Activated T-cell treated with anti-CD3 and anti-CD28 coated beads, Interleukin-2, amount 50 U/mL, for 1 hour (primary cell): Measurements from ENCODE around the gene GIMAP8.
"Not testable (repeated sequence)": the region's sequence is repeated elsewhere in the genome, so short reads cannot be mapped to it uniquely, and the experiment has no call there.

Experiments used
- DNase-seq: peaks from one replicate; pipeline ENCODE4 v3.0.0-alpha.2; 2020

Gene GIMAP8

DNA sequence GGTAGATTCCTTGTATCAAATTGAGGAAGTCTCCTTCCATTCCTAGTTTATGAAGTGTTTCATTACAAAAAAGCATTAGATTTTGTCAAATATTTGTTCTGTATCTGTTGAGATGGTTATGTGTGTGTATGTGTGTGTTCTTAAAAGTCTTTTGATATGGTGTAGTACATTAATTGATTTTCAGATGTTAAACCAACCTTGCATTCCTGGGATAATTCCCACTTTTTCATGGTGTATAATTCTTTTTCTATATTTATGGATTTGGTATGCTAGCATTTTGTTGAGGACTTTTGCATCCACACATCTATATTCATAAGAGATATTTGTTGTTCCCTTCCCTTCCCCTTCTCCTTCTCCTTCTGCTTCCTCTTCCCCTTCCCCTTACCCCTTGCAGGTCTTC is 8.9 kb upstream of the GIMAP8 start:
- DNase-seq = no peak

DNA sequence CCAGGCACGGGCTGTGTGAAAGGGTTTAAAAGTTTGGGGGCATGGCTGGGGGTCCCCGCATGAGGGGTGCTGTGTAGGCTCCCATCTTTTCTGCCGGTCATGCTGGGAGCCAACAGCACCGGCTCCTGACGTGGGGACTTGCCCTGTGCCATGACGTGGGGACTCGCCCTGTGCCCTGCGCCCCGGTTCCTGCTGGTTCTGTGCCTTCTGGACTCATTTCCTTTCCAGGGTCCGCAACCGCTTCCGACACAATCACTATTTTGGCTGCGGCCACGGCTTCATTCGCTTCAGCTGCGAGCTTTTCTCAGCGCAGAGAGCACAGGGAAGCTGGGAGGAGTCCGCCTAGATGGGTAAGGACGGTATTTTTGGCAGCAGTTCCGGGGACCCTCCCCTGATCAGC is 7.6 kb upstream of the GIMAP8 start:
- no peak for DNase-seq

DNA sequence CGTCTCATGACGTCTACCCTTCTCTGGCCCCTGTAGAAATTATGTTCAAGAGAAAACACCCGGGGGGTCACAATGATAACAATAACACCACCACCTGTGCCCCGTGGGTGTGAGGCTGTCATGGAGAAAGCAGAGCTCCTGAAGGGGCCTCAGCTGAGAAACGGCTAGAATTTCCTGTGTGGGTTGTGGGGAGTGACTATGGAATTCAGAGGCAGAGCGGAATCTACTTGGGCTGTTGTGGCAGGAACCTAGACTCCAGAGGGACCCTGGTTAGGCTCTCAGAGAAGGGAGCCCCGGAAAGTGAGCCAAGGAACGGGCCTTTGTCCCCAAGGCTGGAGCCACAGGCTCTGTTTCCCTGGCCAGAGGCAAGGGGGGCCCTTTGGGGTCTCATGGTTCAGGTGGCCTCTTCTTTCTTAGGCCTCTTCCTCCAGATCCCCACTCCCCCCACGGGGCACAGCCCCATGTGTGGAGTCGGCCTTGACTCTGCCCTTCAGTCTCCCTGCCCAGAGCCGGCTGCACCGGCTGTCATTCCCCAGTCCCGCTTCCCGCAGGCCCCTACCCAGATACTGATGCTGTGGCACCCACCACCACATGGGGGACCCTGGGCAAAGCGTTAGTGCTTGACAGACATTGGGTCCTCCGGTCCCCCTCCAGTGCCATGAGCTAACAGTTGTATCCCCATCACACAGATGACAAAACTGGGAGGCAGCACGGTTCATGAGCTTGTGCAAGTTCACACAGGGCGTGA is 6.5 kb upstream of the GIMAP8 start:
- no peak for DNase-seq

DNA sequence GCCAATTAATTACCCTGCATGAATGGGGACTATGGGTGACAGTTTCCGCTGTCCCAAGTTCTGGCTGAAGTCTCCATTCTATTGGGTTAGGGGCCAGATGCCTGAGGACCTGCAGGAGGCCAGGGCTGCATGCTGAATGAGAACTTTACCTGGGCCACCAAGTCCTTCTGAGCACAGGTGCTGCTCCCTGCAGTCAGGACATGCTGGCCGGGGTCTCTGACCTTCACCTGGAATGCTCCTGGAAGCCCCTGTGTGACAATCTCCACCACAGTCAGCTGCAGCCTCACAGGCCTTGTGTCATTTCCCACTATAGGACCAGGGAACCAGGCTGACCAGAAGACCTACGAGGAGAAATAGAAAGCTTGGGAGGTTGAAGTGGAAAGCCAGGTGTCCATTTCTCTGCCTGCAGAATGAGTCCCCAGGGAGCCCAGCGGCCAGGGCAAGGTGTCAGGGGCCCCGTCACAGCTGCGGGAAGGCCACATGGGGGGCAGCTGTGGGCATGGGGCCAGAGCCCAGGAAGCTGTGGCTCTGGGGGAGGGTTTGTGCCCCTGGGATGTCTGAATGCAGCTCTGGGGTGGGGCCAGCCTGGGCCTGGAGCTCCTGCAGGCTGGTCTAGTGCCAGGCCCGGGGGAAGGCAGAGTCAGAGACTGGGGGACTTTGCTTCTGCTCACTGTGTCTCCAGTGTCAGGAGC is 5.6 kb upstream of the GIMAP8 start:
- DNase-seq = no peak

DNA sequence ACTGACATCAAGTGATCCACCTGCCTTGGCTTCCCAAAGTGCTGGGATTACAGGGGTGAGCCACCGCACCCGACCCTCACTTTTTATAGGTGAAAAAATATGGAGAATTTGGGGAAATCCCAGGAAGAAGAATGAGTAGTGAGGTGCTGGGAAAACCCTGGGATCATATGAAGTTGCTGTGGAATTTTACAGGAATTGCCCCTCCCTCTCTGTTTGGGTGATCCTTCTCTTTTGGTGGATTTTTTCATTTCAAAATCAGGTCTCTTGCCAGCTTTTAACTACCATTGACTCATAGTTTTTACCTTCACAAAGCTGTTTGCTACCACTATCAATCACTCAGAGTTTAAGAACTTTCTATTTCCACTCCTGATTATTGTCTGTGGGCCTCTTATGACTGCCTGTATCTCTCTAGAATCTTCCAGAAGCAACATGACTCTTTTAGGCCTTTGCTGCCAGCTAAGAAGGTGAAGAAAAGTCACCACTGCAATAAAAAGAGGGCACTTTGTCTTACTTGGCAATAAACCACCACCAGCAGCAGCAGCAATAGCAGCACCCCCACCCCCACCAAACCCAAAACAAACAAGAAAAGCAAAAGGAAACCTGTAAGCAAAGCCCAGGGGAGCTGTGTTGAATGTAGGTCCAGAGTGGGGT is 4.0 kb upstream of the GIMAP8 start:
- no peak for DNase-seq

DNA sequence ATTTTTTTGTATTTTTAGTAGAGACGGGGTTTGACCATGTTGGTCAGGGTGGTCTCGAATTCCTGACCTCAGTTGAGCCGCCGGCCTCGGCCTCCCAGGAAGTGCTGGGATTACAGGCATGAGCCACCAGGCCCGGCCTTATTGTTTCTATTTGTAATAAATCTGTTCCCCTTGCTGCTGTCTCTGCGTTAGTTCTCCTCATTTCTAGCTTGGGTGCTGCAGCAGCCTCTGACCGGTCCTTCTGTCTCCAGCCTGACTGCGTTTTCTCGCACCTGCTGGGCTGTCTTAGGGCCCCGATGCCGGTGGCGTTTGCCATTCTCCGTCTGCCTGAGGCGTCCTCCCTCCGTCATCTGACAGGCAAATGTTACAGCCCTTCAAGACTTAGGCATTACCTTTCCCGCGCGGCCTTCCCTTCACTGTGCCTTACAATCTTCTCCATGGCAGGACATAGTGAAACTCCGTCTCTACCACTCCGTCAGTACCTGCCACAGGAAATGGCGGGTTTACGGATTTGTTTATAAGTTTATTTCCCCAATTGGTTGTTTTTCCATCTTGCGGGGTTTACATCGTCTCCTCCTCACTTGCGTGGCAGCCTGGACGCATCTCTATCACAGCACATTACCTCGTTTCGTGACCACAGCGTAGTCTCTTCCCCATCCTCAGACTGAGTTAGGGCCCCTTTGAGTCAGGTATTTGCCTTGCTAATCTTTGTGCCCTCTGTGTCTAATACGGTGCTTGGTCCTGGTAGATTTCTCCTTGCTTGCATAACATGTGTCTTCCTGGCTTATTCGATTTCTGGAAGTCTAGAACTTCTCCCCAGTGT is 2.3 kb upstream of the GIMAP8 start:
- DNase-seq = no peak

DNA sequence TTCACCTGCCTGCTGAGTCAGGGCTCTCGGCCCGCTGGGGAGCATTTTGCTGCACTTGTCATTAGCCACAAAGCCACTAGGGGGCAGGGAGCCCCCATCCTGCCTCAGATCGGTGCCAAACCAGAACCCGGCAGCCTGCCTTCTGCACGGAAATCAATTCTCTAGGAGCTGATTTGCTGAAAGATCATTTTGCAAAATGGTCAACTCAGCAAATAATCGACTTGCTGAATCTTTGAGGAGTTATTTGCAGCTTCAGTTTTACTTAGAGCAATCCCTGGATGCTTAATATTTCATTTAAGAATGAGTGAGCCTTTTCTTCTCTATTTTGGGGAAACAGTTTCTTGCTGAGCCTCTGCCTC is 1.7 kb upstream of the GIMAP8 start:
- peak; percentile 89 for DNase-seq

DNA sequence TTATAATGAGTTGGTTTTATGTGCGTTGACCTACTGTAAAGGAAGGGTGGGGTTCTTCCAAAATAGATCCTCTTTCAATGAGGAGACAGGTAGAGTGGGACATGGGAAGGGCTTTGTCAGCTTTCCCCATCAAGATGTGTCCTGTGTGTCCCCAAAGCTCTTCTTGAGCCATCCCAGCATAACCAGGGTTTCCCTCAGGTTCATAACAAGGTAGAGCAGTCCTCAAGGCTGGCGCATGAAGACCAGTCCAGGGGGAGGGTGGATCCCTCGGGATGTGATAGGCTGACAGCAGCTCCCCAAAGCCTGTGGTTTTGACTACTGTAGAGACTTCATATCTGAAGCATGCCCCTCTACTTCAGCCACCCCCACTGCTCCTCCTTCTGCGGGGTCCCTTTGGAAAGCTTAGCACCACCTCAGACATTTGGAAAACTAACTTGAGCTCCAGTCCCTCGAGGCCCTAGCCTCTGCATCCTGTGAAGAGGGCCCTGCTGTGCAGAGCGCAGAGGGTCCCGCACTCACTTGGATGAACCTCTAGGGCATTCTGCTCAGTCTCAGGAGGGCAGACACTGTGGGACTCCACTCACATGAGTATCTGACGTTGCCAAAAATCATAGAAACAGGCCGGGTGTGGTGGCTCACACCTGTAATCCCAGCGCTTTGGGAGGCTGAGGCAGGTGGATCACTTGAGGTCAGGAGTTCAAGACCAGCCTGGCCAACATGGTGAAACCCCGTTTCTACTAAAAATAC is 1.1 kb upstream of the GIMAP8 start:
- peak; percentile 44 for DNase-seq

DNA sequence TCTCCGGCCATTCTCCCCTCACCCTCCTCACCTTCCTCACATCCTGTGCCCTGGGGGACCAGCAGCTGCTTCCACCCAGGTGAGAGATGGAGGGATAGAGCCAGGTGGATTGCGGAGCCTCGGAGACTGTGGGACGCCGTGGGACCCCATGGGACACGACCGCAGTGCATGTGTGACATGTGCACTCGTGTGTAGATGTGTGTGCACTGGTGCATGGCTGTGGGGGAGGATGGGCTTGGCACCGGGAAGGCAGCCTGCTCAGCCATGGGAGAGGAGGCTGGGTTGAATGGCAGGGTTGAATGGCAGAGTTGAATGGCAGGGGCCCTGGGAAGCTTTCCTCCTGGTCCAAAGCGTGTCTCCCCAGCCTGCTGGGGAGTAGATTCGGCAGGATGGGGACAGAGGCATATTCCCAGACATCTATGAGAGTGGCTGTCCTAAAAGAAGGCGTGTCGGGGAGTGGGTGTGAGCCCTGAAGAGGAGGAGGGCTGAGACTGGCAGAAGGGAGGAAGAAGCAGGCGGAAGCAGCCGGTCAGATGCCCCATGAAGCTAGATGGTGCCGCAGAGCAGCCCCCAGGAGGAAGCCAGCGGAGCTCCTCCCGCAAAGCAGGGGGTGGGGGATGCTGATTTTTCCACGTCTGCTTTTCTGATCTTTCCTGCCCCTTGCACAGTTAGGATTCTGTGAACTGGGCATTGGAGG is 815 bp downstream of the GIMAP8 start:
- peak; percentile 69 for DNase-seq

DNA sequence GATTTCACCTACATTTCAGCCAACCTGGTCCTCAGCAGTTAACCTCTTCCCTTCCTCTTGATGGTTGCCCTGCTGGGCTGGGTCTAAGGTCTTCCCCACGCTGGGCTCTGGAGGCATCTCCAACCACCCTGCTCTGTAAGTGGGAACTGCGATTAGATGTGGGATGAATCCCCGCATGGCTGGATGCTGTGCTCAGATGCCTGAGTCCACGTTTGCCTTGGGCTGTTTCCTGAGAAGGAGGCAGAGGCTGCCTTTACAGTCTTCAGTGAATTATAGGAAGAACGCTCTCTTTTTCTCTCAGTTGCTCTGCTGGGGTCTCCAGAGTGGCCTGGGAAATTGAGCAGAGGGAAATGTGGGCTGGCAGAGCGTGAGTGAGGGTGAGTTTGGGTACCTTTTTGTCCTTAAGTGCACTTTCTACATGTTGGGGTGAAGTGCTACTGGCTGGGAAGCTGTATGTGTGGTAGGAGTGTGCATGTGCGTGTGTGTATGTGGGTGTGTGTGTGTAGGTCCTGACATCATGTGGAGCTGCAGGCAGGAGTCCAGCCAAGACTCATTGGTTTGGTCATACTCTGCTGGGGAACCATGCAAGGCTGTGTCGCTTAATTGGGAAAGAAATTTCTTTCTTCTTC is 1.5 kb downstream of the GIMAP8 start:
- DNase-seq = peak; percentile 53

DNA sequence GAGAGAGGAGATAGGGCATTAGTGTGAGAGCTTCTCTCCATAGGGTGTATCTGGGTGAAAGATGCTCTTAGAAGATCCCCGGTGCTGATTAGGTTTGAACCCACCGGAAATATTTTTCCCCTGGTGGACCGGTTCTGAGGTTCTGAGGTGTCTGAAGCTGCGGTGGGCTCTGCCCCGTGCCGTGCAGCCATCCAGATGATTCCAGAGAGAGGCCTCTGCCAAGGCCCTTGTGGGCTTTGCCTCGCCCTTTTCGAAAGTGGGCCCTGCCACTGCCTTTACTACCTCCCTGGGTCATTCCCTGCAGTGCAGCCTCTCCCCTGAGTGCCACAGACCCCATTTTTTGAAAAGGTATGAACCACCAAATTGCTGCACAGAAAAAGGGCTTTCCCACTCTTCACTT is 2.8 kb downstream of the GIMAP8 start:
- DNase-seq = peak; percentile 54

DNA sequence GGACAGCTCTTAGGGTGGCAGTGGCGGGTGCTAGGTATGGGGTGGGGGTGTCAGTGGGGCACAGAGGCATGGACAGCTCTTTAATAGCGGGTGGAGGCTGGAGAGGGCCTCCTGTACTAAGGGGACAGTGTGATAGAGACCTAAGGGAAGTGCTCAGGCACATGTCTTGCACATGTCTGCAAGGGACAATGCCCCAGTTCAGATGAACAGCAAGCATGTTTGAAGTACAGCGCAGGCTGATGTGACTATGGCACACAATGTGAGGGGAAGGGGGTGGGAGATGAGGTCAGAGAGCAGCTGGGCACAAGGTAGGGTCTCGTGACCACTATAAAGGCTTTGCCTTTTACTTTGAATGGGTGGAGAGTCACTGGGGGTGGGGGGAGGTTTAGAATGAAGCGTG is 3.5 kb downstream of the GIMAP8 start:
- DNase-seq = no peak

DNA sequence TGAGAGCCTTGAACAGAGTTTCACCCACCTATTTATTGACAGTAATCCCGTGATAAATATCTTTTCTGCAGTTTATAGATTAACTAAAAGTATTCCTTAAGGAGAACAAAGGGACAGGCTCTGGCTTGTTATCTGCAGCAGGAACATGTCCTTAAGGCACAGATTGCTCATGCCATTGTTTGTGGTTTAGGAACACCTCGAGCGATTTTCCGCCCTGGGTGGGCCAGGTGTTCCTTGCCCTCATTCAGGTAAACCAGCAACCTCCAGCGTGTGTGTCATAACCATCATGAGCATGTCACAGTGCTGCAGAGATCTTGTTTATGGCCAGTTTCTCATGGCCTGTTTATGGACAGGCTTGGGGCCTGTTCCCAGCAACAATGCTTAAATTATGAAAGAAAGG is 6.6 kb downstream of the GIMAP8 start:
- DNase-seq = not testable (repeated sequence)

DNA sequence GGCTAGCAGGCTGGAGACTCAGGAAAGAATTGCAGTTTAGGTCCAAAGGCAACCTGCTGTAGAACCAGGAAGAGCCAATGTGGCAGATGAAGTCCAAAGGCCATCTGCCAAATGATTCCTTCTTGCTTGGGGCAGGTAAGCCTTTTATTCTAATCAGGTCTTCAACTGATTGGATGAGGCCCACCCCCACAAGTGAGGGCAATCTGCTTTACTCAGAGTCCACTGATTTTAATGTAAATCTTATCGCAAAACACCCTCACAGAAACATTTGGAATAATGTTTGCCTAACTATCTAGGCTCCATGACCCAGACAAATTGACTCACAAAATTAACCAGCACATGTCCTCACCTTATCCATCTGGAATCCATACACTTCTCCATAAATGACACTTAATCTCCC is 7.8 kb downstream of the GIMAP8 start:
- DNase-seq = no peak

DNA sequence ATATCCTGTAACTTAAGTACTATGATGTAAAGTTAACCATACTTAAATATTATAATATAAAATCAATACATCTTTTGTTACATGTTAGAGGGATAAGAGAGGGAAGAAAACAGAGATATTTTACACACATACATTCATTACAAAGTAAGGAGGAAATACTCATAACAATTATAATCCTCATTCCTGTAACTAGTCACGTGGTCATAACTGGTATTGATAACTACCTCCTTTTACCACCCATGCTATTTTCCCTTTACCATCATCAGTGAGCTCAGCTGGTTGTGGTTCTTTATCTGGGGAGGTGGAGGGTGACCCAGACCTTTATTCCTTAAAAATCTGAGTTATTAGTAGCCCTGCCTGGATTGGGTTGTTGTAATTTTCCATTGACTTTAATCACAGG is 8.3 kb downstream of the GIMAP8 start:
- DNase-seq = no peak

DNA sequence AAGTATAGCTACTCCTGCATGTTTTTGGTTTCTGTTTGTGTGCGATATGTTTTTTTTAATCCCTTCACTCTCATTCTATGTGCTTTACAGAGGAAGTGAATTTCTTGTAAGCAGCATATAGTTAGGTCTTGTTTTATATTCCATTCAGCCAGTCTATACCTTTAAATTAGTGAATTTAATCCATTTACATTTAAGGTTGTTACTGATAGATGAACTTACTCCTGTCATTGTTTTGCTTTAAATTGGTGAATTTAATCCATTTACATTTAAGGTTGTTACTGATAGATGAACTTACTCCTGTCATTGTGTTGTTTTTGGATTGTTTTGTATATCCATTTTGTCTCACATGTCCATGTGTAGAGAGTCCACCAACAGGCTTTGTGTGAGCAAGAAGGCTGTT is 11.1 kb downstream of the GIMAP8 start:
- DNase-seq = no peak

DNA sequence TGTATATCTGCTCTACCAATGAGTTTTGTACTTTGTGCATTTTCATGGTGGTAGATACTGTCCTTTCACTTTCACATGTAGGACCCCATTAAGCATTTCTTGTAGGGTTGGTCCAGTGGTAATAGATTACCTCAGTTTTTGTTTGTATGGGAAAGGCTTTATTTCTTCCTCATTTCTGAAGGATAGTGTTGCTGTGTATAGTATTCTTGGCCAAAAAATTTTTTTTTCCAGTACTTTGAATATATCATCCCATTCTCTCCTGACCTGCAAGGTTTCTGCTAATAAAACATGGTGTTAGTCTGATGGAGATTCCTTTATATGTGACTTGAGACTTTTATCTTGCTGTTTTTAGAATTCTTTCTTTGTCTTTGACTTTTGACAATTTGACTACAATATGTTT is 12.0 kb downstream of the GIMAP8 start:
- DNase-seq = no peak

DNA sequence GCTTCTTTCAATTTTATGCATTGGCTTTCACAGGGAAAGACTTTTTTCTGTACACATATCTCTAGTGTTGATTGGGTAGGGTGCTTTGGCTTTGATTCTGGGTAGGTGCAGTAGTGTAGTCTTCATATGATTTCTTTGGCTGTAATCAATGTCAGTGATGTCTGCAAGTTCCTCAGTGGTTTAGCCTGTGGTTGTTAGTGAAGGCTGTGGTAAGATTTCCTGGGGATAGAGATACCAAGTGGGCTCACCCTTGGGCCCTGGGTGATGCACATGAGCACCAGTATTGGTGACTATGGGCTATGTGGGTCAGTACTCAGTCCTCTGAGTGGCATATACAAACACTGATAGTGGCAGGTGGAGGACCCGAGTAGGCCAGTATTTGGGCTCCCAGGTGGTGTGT is 13.0 kb downstream of the GIMAP8 start:
- DNase-seq = no peak

DNA sequence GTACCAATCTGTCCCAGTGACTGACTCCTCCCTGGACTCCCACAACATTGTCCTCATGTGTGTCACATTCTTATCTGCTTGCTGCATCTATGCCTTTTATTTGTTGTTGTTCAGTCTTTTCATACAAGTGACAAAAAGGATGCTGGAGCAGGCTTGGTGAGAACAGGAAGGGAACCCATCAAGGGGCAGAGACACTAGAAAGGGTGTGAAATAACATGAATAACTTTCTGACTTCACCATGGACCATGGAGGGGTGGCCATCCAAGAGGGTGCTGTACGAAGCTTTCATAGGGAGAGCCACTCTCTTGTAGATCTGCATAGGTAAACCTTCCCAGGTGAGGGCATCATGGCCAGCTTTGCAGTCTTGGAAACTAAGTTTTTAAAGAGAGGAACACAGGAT is 14.5 kb downstream of the GIMAP8 start:
- no peak for DNase-seq

DNA sequence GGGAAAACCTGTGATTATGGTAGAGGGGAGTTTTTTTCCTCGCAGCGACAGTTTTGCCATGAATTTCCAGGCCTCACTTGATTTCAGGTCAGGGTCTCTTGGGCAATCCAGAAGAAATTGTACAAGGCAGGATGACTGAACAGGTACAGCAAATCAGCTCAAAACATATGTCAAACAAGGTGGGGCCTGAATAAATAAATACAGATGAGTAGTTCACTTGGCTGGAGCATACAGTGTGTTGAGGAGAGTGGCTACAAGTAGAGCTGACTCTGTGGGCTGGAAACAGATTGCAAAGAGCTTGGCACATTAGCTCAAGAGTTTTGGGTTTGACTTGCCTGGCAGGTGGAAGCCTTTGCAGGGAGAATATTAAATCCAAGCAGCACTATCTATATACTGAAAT is 15.0 kb downstream of the GIMAP8 start:
- DNase-seq = no peak

DNA sequence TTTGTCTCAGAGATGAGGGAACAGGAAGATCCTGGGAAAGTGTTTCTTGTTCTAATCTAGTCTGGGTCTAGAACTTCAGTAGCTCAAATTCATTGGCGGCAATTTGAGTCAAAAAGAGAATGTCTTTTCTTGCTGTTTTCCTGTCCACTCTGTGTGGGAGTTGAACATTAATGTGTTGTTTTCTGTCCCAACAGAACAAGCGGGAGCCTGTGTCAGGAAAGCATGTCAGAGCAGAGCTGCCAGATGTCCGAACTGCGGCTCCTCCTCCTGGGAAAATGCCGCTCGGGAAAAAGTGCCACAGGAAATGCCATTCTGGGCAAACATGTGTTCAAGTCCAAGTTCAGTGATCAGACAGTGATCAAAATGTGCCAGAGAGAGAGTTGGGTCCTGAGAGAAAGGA is 16.0 kb downstream of the GIMAP8 start:
- no peak for DNase-seq

DNA sequence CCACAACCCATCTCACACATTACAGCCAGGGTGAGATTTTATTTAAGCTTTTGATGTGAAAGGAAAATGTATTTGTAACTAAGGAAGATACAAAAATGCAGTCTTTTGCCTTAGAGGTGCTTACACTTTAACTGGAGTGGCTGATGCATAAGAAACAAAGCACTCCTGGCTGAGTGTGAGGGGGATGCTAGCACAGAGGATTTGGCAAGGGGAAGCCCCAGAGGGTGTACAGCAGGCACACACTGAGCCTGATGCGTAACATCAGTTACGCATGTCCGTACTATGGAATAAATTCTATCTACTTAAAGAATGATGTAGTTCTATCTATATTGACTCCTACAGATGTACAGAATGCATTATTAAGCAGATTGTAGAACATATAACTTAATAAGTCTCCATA is 17.8 kb downstream of the GIMAP8 start:
- no peak for DNase-seq
